ENCODE measurements around the gene UVSSA.

The UVSSA gene

GRCh38 chr4:1359144-1359501 is 12.1 kb downstream of the UVSSA start:
- DNase-seq (ENCODE audit: low read depth), result no peak
- no peak overlapping the region for H3K4me3 ChIP-seq (ENCODE audit: low read depth, low read length)
- TF ChIP-seq CTCF (IDR thresholded peaks at IDR 0.05; ENCODE audit: low read depth, low read length, missing control alignments), result no peak

- no peak for DNase-seq (ENCODE audit: low read depth)
- H3K4me3 ChIP-seq (ENCODE audit: low read depth, low read length), result no peak overlapping the region
- TF ChIP-seq CTCF (IDR thresholded peaks at IDR 0.05; ENCODE audit: low read depth, low read length, missing control alignments), result no peak
These were observed 13.0 kb downstream of the UVSSA start for GRCh38 chr4:1359976-1360375.

- no peak for DNase-seq (ENCODE audit: low read depth)
- no peak for TF ChIP-seq CTCF (IDR thresholded peaks at IDR 0.05; ENCODE audit: low read depth, low read length, missing control alignments)
- H3K4me3 ChIP-seq (ENCODE audit: low read depth, low read length), result no peak overlapping the region
These were observed 13.6 kb downstream of the UVSSA start for GRCh38 chr4:1360423-1361283.

- DNase-seq (ENCODE audit: low read depth), result no peak
- H3K4me3 ChIP-seq (ENCODE audit: low read depth, low read length), result no peak overlapping the region
- no peak for TF ChIP-seq CTCF (IDR thresholded peaks at IDR 0.05; ENCODE audit: low read depth, low read length, missing control alignments)
These were observed 14.4 kb downstream of the UVSSA start for GRCh38 chr4:1361431-1361830.

- no peak for TF ChIP-seq CTCF (IDR thresholded peaks at IDR 0.05; ENCODE audit: low read depth, low read length, missing control alignments)
- no peak overlapping the region for H3K4me3 ChIP-seq (ENCODE audit: low read depth, low read length)
- no peak for DNase-seq (ENCODE audit: low read depth)
These were observed 15.0 kb downstream of the UVSSA start for GRCh38 chr4:1362046-1362445.

- DNase-seq (ENCODE audit: low read depth), result no peak
- no peak for TF ChIP-seq CTCF (IDR thresholded peaks at IDR 0.05; ENCODE audit: low read depth, low read length, missing control alignments)
- H3K4me3 ChIP-seq (ENCODE audit: low read depth, low read length), result no peak overlapping the region
These were observed 15.5 kb downstream of the UVSSA start for GRCh38 chr4:1362521-1362920.

- DNase-seq (ENCODE audit: low read depth), result no peak
- no peak for TF ChIP-seq CTCF (IDR thresholded peaks at IDR 0.05; ENCODE audit: low read depth, low read length, missing control alignments)
- no peak overlapping the region for H3K4me3 ChIP-seq (ENCODE audit: low read depth, low read length)
These were observed 16.5 kb downstream of the UVSSA start for GRCh38 chr4:1363513-1363912.
